Measurements from ENCODE around the gene KISS1R. TPM values are rescaled to one million over a fixed set of nuclear protein-coding genes. Genes with fewer than 3 reads are reported as not detected.
A peak's percentile ranks its signal among the peaks of the same experiment; 100 is the strongest.
"Not testable (repeated sequence)": the region's sequence is repeated elsewhere in the genome, so short reads cannot be mapped to it uniquely, and the experiment has no call there.

KISS1R gene
- total RNA-seq, 2 experiments from 2014 or later, result 0.66 to 1.1 TPM

DNA sequence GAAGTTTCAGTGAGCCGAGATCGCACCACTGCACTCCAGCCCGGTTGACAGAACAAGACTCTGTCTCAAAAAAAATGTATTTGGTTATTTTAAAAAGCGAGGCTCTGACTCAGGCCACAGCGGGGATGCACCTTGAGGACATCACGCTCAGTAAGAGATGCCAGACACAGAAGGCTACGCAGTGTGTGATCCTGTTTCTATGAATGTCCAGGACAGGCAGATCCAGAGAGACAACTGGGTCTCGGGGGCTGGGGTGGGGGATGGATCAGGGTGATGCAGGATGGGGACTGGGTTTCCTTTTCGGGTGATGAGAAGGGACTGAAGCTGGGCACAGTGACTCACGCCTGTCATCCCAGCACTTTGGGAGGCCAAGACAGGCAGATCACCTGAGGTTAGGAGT lies 29.5 kb upstream of the KISS1R start:
- peaks cover 7% of the 10 kb centered on the region for H3K36me3 Mint-ChIP-seq
- no peak for ATAC-seq
- peaks cover 24% of the 10 kb centered on the region for H3K4me1 Mint-ChIP-seq
- no peaks in the 10 kb centered on the region for H3K9me3 Mint-ChIP-seq (ENCODE audit: low read depth)
- CTCF ChIA-PET, result no interaction called here
- no peak overlapping the region for H3K4me3 Mint-ChIP-seq
- H3K27ac Mint-ChIP-seq, result peak overlapping the region; percentile 88
- H3K27me3 Mint-ChIP-seq, result no peaks in the 10 kb centered on the region
- DNase-seq, result no peak

DNA sequence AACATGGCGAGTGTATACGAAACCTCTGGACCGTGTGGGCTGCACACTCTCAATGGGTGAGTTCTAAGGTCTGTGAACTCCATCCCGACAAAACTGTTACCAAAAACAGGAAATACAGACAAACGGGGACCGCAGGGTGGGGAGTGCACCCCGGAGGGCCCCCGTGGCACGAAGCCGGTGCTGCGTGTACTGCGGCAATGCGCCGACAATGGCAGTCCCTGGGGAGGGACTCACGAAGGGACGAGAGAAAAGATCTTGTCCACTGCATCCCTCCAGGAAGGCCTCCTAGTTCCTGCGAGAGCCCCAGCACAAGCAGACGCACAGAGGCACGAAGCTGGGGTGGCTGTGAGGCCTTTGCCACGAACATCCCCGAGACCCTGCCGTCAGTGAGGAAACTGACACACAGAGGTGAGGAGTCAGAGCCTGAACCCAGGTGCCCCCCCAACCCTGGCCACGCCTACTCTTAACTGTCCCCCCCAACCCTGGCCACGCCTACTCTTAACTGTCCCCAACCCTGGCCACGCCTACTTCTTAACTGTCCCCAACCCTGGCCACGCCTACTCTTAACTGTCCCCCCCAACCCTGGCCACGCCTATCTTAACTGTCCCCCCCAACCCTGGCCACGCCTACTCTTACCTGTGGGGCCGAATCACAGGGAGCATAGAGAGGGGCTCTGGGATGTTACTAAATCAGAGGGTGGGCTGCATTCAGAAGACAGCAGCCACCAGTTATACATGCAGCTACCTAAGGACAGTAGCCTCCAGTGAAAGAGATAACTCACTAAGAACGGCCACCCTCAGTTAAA lies 28.4 kb upstream of the KISS1R start:
- ATAC-seq (peak; percentile 50), DNase-seq (peak; percentile 83)
- H3K36me3 Mint-ChIP-seq, result peaks cover 7% of the 10 kb centered on the region
- peaks cover 28% of the 10 kb centered on the region for H3K4me1 Mint-ChIP-seq
- peak overlapping the region; percentile 47 for H3K4me3 Mint-ChIP-seq
- CTCF ChIA-PET, result interaction anchor here (0.9 to 1.0 kb wide), 2 partner anchors 17 to 25 kb away, joined by 3 to 4 read pairs; no protein-coding TSS in a partner anchor
- peak overlapping the region; percentile 88 for H3K27ac Mint-ChIP-seq
- no peaks in the 10 kb centered on the region for H3K27me3 Mint-ChIP-seq
- H3K9me3 Mint-ChIP-seq (ENCODE audit: low read depth), result no peaks in the 10 kb centered on the region

GRCh38 chr19:889662-890295 lies 27.4 kb upstream of the KISS1R start:
- Mint-ChIP-seq H3K4me1 (peaks cover 28% of the 10 kb centered on the region), H3K27ac (peak overlapping the region; percentile 88), H3K9me3 (ENCODE audit: low read depth) (no peaks in the 10 kb centered on the region), H3K36me3 (peaks cover 7% of the 10 kb centered on the region), H3K4me3 (no peak overlapping the region), H3K27me3 (no peaks in the 10 kb centered on the region)
- CTCF ChIA-PET, result no interaction called here
- ATAC-seq (no peak), DNase-seq (no peak)

GRCh38 chr19:890831-891230 lies 26.3 kb upstream of the KISS1R start:
- H3K27ac Mint-ChIP-seq, result peak overlapping the region; percentile 15
- H3K36me3 Mint-ChIP-seq, result peaks cover 7% of the 10 kb centered on the region
- peaks cover 28% of the 10 kb centered on the region for H3K4me1 Mint-ChIP-seq
- no peaks in the 10 kb centered on the region for H3K27me3 Mint-ChIP-seq
- H3K4me3 Mint-ChIP-seq, result peak overlapping the region; percentile 42
- no peak for ATAC-seq
- DNase-seq, result no peak
- H3K9me3 Mint-ChIP-seq (ENCODE audit: low read depth), result no peaks in the 10 kb centered on the region
- CTCF ChIA-PET, result no interaction called here

GRCh38 chr19:891421-892200 lies 25.5 kb upstream of the KISS1R start:
- peak overlapping the region; percentile 15 for H3K27ac Mint-ChIP-seq
- not testable (repeated sequence) for H3K27me3 Mint-ChIP-seq; DNase-seq; ATAC-seq; H3K9me3 Mint-ChIP-seq (ENCODE audit: low read depth); H3K36me3 Mint-ChIP-seq
- CTCF ChIA-PET, result interaction anchor here (2.0 to 2.1 kb wide), 2 partner anchors 17 to 28 kb away, joined by 11 to 24 read pairs; no protein-coding TSS in a partner anchor
- H3K4me3 Mint-ChIP-seq, result peak overlapping the region; percentile 75
- H3K4me1 Mint-ChIP-seq, result peaks cover 26% of the 10 kb centered on the region

- CTCF ChIA-PET, result interaction anchor here (0.6 to 2.1 kb wide), 10 partner anchors 12 to 109 kb away, joined by 3 to 24 read pairs (median 4); no protein-coding TSS in a partner anchor
- Mint-ChIP-seq H3K36me3 (peaks cover 11% of the 10 kb centered on the region), H3K4me1 (peaks cover 23% of the 10 kb centered on the region), H3K9me3 (ENCODE audit: low read depth) (no peaks in the 10 kb centered on the region), H3K4me3 (peak overlapping the region; percentile 75), H3K27ac (peak overlapping the region; percentile 82), H3K27me3 (no peaks in the 10 kb centered on the region)
- ATAC-seq (no peak), DNase-seq (no peak)
Measured at GRCh38 chr19:892243-892893, 24.8 kb upstream of the KISS1R start.

GRCh38 chr19:892894-893689 lies 24.0 kb upstream of the KISS1R start, which contains the start of the genes MED16 and RNU6-9:
Gene MED16, minus strand, starts transcription at chr19:893187. Its CDS starts 2,056 bp downstream, at chr19:891131.
Gene RNU6-9, plus strand, starts transcription at chr19:893484.
- Mint-ChIP-seq H3K27me3 (no peaks in the 10 kb centered on the region), H3K27ac (peak within 1 kb of the TSS; percentile 98), H3K9me3 (ENCODE audit: low read depth) (no peaks in the 10 kb centered on the region), H3K36me3 (peaks cover 9% of the 10 kb centered on the region), H3K4me3 (peak within 1 kb of the TSS; percentile 75), H3K4me1 (peaks cover 19% of the 10 kb centered on the region)
- DNase-seq, result peak; percentile 94
- ATAC-seq, result peak; percentile 90
- CTCF ChIA-PET, result interaction anchor here (0.6 to 2.1 kb wide), 11 partner anchors 9 to 108 kb away, joined by 3 to 24 read pairs (median 4); no protein-coding TSS in a partner anchor

DNA sequence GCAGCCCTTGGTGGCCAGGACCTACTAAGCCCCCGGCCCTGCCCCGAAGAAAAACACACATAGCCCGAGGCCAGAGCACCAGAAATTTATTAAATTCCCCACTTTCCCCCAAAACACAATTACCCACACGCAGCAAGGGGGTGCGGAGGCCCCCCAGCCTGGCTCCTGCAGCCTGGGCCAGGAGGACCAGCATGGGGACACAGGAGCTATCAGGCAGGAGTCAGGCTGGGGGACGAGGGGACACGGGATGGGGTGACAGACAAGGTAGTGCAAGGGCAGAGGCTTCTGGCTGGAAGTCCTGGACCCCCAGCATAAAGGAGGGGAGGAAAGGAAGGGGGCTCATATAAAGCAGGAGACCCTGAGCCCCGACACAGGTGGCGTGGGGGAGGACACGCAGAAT lies 20.7 kb upstream of the KISS1R start:
- Mint-ChIP-seq H3K4me3 (no peak overlapping the region), H3K36me3 (peaks cover 7% of the 10 kb centered on the region), H3K9me3 (ENCODE audit: low read depth) (no peaks in the 10 kb centered on the region), H3K4me1 (peaks cover 10% of the 10 kb centered on the region), H3K27me3 (no peaks in the 10 kb centered on the region), H3K27ac (no peak overlapping the region)
- ATAC-seq (no peak), DNase-seq (no peak)
- CTCF ChIA-PET, result interaction anchor here (1.6 to 2.0 kb wide), 3 partner anchors 11 to 33 kb away, joined by 4 to 6 read pairs (median 5); no protein-coding TSS in a partner anchor

GRCh38 chr19:896999-897398 lies 20.1 kb upstream of the KISS1R start:
- no peak overlapping the region for H3K4me3 Mint-ChIP-seq
- H3K9me3 Mint-ChIP-seq (ENCODE audit: low read depth), result no peaks in the 10 kb centered on the region
- H3K27me3 Mint-ChIP-seq, result no peaks in the 10 kb centered on the region
- no peak for DNase-seq
- peaks cover 10% of the 10 kb centered on the region for H3K4me1 Mint-ChIP-seq
- H3K27ac Mint-ChIP-seq, result no peak overlapping the region
- CTCF ChIA-PET, result interaction anchor here (1.6 to 2.0 kb wide), 3 partner anchors 10 to 33 kb away, joined by 4 to 6 read pairs (median 5); no protein-coding TSS in a partner anchor
- peaks cover 8% of the 10 kb centered on the region for H3K36me3 Mint-ChIP-seq
- ATAC-seq, result no peak

GRCh38 chr19:897442-898039 lies 19.6 kb upstream of the KISS1R start:
- H3K27ac Mint-ChIP-seq, result no peak overlapping the region
- DNase-seq (no peak), ATAC-seq (no peak)
- no peak overlapping the region for H3K4me3 Mint-ChIP-seq
- H3K27me3 Mint-ChIP-seq, result no peaks in the 10 kb centered on the region
- peaks cover 8% of the 10 kb centered on the region for H3K36me3 Mint-ChIP-seq
- peaks cover 7% of the 10 kb centered on the region for H3K4me1 Mint-ChIP-seq
- no peaks in the 10 kb centered on the region for H3K9me3 Mint-ChIP-seq (ENCODE audit: low read depth)
- CTCF ChIA-PET, result interaction anchor here (1.6 to 2.0 kb wide), 3 partner anchors 10 to 34 kb away, joined by 4 to 6 read pairs (median 5); no protein-coding TSS in a partner anchor

DNA sequence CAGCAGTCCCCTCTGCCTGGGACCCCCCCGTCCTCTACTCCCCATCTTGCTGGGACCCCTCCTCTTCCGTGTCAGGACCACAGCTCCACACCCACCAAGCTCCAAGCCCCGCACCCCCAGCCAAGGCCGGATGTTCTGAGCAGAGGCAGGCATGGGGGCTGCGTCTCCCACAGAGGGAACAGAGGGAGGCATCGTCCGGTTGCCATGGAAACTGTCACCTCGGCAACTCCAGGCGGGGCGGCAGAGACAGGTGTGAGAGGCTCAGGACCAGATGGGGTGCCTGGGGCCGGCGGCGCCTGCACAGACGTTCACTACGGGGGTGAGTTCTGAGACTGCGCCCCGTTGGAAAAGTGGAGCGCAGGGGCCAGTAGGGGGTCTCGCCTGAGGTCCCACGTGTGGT lies 18.5 kb upstream of the KISS1R start:
- CTCF ChIA-PET, result no interaction called here
- Mint-ChIP-seq H3K9me3 (ENCODE audit: low read depth) (no peaks in the 10 kb centered on the region), H3K27me3 (no peaks in the 10 kb centered on the region), H3K4me3 (no peak overlapping the region), H3K36me3 (peaks cover 8% of the 10 kb centered on the region), H3K4me1 (peaks cover 3% of the 10 kb centered on the region), H3K27ac (peak overlapping the region; percentile 42)
- ATAC-seq, result no peak
- no peak for DNase-seq
